GM21717 (cell line): ENCODE results near the gene HOXB8.

Experiments used
- ATAC-seq: cut with Tn5 transposase; IDR thresholded peaks from one replicate; pipeline ENCODE4 v1.9.1; 2021; ENCODE audit warnings: mild to moderate bottlenecking, moderate library complexity; ENCODE audit not compliant: unreplicated experiment

The HOXB8 gene

DNA sequence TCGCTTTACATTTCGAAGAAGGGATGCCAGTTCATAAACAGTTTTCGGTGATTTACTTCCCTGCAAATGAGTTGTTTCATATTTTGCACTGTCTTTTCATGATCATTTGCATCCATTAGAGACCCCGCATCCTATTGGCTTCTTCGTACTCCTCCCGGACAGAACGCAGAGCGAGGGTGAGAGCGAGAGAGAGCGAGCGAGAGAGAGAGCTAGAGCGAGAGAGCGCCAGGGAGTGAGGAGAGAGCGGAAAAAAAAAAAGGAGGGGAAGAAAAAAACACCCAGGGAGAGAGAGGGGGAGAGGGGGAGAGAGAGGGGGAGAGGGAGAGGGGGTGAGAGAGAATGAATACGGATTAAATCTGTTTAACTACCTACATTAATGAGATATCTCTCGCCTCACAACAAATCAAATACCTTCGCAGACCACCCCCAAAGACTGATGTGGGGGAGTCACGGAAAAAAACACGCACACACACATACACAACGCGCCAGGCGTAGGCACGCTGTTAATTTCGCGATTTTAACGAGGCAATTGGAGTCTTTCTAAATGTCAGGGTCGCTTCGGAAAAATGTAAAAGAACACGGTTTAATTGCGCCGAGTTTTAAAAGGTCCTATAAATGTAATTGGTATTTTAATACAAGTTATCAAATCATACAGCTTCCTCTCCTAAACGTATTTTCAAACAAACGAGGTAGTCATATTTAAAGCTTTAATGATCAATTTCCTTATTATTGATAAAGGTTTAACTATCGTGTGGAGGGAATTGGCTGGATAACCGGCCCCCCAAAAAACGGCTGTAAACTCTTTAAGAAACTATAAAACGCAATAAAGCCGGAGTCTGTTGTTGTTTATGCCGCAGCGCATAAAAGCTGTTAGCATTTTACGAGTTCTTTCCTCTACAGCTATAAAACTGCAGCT, at the start of gene HOXB8:
Gene HOXB8, minus strand, starts transcription at position 246 of the 916 bp plus-strand sequence. CDS start 588 bp downstream, outside the sequence.
- no peak for ATAC-seq

GRCh38 chr17:48663134-48663924, 48.2 kb upstream of the HOXB8 start:
- ATAC-seq, result no peak

DNA sequence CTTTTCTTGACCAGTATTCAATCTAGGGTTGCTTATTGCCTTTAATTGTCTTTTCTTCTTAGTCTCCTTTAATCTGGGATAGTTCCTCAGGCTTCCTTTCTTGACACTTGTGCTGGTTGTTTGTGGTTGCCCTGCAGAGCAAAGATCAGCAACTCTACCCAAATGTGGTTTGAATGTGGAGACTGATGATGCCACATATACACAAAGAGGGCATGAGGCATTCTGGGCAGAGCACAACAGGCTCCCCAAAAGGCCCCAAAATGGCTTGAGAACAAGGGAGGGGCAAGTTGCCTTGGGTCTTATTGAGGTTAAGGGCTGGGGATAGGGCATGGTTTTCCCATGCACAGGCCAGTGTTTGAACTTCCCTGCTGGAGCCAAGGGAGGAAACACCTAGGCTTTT, 40.8 kb upstream of the HOXB8 start:
- ATAC-seq, result no peak

DNA sequence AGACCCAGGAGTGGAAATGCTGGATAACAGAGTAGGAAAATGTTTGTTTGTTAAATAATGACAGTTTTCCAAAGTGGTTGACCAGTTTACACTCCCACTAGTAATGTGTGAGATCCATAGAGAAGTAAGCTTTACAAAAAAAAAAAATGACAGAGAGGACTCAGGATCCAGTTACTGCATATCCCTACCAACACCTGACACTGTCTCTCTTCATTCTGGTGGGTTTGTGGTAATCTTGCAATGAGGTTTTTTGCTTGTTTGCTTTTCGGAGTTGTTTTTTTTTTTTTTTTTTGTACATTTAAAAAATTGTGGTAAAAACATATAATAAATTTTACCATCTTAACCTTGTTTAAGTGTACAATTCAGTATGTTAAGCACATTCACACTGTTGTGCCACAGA, 34.6 kb upstream of the HOXB8 start:
- no peak for ATAC-seq

- ATAC-seq, result no peak
Measured at GRCh38 chr17:48647963-48648245, 32.8 kb upstream of the HOXB8 start.

DNA sequence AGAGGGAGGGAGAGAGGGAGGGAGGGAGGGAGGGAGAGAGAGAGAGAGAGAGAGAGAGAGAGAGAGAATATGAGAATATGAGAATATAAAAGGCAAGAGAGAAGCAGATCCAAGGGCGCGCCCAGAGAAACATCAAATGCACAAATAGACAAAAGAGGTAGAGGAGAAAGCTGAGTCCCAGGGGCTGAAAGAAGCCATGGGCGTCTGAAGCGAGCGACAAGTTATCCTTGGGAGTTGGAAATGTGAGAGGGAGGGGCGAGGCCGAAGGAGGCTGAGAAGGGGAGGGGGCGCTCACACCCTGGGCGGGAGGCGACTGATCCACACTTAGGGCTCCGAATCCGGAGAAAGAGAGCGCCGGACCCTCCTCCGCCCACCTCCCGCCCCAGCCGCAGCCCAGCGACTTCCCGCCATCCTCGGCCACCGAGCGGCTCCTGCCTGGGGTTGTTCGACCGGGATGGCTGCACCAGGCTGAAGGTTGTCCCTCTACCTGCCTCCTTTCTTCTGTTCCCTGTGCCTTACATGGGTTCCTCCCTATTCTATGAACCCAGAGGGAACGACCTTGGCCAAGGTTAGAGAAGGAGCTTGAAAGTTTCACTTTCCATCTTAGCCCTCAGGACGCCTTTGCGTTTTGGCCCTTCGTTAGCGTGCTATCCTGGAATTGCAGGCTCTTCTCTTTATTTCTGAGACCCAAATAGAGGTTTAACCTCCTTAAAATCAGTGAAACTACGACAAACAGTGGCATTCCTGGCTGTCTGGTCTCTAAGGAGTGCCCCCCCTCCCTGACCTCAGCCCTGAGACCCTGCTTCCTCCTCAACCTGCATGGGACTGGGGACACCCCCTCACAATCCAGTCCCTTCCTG, 32.2 kb upstream of the HOXB8 start:
- ATAC-seq, result no peak

GRCh38 chr17:48646183-48647102, 31.4 kb upstream of the HOXB8 start:
- ATAC-seq, result no peak

- ATAC-seq, result no peak
Measured at GRCh38 chr17:48645639-48646182, 30.6 kb upstream of the HOXB8 start.

DNA sequence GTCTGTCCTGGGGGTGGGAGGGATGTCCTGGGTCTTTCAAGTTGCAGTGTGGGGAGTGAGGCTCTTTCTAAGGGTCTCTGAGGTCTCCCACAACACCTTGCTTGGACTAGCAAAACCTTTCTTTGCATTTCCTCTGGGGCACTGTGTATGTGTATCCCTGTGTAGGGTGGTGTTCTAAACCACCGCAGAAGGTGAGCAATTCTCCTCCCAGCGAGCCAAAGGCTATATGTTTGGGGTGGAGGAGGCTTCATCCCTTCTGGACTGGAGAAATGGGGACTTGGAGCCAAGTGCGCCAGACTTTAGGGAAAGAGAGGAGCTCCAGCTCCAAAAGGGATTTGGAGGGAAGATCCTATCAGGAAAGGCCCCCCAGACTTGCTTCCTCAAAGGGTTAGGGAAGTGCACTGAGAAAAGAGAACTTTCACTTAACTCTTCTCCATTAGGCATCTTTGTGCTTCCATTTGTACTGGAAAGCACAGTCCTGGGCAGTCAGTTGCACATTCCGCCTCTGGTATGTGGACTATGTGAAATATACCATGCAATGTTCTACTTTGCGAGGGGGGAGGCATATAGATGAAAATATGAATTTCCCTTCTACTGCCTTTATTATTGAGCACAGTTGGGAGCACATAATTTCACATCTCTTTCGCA, 29.9 kb upstream of the HOXB8 start:
- no peak for ATAC-seq

DNA sequence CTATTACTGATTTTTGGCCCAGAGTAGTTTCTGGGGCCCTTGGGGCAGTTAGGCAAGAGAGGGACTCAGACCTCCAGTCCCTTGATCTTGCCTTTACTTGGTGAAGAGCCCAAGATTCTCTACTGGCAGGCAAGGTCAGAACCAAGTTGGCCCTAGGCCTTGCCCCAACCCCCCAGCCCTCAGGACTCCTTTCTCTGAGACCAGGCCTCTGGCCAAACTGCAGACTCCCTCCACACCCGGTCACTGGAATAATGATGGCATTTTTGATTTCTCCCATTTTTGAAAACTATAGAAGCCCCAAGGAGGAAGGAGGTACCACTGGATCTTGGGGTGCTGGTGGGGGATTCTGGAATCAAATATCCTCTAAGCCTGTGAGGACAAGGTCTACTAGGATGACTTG, 29.1 kb upstream of the HOXB8 start:
- no peak for ATAC-seq

GRCh38 chr17:48643697-48644012, 28.6 kb upstream of the HOXB8 start:
- ATAC-seq, result no peak

DNA sequence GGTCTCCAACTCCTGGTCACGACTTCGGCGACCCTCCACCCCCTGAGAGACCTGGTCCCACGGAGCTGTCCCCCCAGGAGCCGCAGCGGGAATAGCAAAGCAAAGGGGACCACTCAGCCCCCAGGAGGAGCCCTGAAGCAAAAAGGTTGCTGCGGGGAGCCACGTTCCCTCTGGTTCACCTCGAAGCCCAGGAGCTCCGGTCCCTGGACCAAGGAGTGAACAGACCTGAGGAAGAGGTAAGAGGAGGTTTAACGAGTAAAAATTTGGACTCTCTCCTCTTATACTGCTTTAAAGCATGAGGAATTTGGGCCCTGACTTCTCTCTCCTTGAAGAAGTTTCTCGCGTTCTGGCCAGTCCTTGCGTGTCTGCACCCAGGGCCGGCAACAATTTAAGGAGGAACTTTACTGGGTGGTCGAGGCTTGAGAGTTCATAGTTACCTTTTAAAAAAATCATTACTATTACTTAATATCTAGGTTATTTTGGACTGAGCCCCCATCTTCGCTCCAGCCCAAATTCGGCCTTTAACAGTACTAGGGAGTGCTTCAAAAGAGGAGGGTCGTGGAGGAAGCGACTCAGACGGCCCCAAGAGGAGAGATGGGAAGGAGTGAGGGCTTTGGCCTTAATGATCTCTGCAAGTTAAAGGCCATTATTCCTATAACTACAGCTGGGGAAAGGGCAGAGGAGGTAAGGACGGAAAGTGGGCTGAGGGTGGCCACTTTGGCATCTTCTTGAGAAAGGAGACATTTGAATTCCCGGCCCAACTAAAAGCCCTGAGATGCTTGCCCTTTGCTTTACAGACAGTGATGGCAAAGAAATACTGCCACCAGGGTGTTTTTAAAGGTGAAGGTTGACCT, 28.0 kb upstream of the HOXB8 start:
- no peak for ATAC-seq

- ATAC-seq, result no peak
Measured at GRCh38 chr17:48642059-48642842, 27.2 kb upstream of the HOXB8 start.

DNA sequence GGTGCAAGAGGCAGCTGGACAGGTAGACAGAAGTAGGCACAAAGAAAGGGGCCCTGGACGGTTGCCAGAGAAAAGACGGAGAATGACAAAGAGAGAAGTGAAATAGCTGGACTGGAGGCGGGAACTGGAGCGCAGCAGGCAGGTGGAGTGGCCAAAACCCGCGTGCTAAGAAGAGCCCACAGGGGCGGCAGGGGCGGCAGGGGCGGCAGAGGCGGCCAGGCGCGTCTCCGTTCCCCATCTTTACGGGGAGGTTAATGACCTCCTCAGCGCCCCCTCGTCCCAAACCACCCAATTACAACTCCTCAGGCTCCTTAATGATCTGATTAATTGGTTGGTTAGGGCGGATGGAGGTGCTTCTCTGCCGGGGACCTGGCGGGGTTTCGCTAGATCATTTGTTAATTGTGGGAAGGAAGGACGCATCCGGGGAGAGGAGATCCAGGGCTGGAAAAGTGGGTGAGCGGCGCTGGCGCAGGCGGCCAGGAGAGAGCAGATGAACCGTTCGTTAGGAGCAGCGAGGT, 26.5 kb upstream of the HOXB8 start:
- no peak for ATAC-seq

- no peak for ATAC-seq
Measured at GRCh38 chr17:48640858-48641180, 25.7 kb upstream of the HOXB8 start.

DNA sequence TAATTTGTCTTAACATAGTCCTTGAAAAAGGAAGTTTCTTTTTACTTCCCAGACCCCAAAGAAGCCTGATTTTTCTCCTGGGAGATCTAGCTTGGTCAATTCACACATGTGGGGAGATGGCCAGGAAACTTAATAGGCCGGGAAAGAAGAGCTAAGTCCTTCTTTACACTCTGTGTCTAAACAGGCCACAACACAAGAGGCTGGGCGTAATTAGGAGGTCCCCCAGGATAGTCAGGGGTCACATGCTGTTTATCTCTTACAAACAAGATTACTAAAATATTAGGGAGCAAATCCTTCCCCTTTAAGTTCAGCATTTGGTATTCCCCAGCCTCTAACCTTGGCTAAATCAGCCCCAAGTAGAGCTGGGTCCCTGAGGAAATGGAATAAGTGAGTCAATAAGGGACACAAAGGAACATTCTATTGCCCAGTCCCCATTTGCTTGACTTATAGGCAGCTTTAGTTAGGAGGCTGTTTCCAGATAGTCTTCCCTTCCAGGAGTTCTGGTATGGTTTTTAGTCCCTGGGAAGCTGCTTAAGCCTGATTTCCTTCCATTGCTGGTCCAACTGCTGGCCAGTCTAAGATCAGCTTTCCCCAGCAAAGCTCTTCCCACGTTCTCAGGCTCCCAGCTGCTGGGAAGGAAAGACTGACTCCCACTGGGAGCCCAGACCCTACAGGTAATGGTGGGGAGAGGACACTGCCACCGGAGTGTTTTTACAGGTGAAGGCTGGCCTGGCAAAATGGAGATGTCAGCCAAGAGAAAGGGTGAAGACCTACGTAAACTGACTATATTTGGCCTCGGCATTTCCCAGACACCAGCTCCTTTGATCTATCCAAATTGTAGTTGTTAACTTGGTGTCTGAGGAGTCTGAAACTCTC, 25.1 kb upstream of the HOXB8 start:
- ATAC-seq, result no peak

DNA sequence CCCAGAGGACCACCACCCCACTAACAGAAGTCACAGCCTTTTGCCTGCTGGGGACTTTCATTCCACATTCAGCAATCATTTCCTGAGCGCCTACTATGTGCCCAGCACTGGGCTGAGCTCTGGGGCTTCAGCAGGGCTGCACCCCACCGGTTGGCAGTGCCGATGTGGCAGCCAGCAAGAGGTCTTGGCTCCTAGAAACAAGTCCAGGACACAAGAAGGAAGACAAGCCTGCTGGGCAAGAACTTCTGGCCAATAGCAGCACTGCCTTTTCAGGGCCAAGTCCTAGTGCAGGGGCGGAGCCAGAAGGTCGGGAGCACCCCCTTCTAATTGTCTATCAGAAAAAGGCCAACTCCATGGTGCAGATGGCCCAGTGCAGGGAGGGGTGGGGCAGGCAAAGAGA, 24.0 kb upstream of the HOXB8 start:
- ATAC-seq, result no peak
